ENCODE data around the gene TLE4.

DNA sequence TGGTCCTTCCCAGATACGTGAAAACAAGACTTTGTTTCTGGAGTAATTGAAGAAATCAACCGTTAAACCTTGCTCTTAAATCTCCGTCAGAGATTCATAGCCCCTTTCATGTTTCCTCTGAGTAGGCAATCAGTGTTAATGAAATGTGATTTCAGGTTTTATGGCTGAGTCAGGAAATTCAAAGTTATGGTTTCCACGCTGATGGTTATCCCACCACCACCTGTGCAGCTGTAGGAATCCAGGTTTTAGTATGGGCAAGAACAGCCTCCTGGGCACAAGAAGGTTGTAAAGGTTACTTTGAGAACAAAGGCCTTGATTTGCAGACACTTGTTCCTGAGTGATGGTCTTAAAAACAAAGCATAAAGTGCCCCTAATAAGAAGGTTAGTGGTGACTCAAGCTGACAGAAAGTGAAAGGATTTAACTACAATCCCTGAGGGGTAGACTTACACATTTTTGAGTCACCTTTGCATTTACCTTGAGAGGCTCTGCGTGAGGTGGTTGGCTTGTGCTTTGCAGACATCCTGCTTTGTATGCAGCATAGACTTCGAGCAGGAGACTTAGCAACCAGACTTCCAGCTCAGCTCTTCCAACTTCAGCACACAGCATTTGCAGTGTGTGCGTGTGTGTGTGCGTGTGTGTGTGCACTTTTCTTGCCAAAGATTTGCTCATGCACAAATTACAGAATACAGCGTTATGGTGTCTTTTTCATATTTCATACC lies 159.6 kb downstream of the TLE4 start:
- TF ChIP-seq, protein P1, sequence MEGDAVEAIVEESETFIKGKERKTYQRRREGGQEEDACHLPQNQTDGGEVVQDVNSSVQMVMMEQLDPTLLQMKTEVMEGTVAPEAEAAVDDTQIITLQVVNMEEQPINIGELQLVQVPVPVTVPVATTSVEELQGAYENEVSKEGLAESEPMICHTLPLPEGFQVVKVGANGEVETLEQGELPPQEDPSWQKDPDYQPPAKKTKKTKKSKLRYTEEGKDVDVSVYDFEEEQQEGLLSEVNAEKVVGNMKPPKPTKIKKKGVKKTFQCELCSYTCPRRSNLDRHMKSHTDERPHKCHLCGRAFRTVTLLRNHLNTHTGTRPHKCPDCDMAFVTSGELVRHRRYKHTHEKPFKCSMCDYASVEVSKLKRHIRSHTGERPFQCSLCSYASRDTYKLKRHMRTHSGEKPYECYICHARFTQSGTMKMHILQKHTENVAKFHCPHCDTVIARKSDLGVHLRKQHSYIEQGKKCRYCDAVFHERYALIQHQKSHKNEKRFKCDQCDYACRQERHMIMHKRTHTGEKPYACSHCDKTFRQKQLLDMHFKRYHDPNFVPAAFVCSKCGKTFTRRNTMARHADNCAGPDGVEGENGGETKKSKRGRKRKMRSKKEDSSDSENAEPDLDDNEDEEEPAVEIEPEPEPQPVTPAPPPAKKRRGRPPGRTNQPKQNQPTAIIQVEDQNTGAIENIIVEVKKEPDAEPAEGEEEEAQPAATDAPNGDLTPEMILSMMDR (IDR thresholded peaks at IDR 0.05): no peak
- no peak for TF ChIP-seq EZH2 (IDR thresholded peaks at IDR 0.05; ENCODE audit: borderline replicate concordance, insufficient read depth, low read depth, low read length, poor library complexity, severe bottlenecking)

Data from B cell (primary cell).